HepG2 (cell line): Measurements from ENCODE around the gene HS3ST5. TPM values are rescaled to one million over a fixed set of nuclear protein-coding genes. Genes with fewer than 3 reads are reported as not detected.

Experiments used
- ATAC-seq: fragments of 200-7000 bp; cut with Tn5 transposase; 3 replicates; pipeline ENCODE4 v1.9.1; 2020; ENCODE audit warnings: mild to moderate bottlenecking, moderate library complexity
- BruUV-seq: library from RNA; stranded (reverse); fragments of 400-500 nt; replicated peaks from 2 replicates; lab custom pipeline; 2021; lab: Mats Ljungman, UMichigan
- CTCF ChIA-PET: fragments of 300-600 bp; formaldehyde crosslinking; extraction: SDS; loops from one replicate; lab custom pipeline; 2021; ENCODE audit warnings: low total read pairs, inconsistent platforms, low intra/inter-chr PET ratio; lab: Yijun Ruan, JAX
- POLR2A ChIA-PET: fragments of 350-600 bp; sonication (Branson Sonifier 250); formaldehyde crosslinking; loops from one replicate; lab custom pipeline; 2020; ENCODE audit warnings: antibody characterized with exemption, inconsistent platforms; lab: Yijun Ruan, JAX
- DNase-seq: peaks from one replicate; pipeline ENCODE4 v3.0.0-alpha.2; 2015; ENCODE audit warnings: low spot score
- FAIRE-seq: peaks from 3 replicates; lab custom pipeline; 2011; peaks lifted over from hg19 to GRCh38; lab: Jason Lieb, UNC
- H2AFZ ChIP-seq: one replicate; pipeline ENCODE4 v1.6.1; 2011; ENCODE audit warnings: low read length, inconsistent platforms
- H3K27ac ChIP-seq: fragments of 300-600 bp; 3 replicates; pipeline ENCODE4 v1.8.0; 2011; ENCODE audit warnings: mixed run types, mild to moderate bottlenecking, mixed read lengths, low read length, inconsistent platforms; ENCODE audit not compliant: insufficient read depth; ENCODE audit errors: extremely low read length
- H3K27me3 ChIP-seq, 2 experiments: fragments of 200-600 bp in 1 of 2; 2 replicates in 1 of 2; 3 replicates in 1 of 2; pipeline versions ENCODE4 v1.6.0 to v1.8.0; 2011; ENCODE audit warnings: low read length in 2 of 2, mild to moderate bottlenecking in 2 of 2, moderate library complexity in 2 of 2, inconsistent platforms in 1 of 2; ENCODE audit not compliant: insufficient read depth in 2 of 2, control insufficient read depth in 1 of 2
- H3K36me3 ChIP-seq, 2 experiments: fragments of 200-600 bp in 1 of 2; replicated peaks in 1 of 2; 2 replicates in 1 of 2; 3 replicates in 1 of 2; pipeline versions ENCODE4 v1.5.1 to v1.8.0; 2011; ENCODE audit warnings: low read length in 2 of 2, inconsistent platforms in 1 of 2; ENCODE audit not compliant: insufficient read depth in 2 of 2, control insufficient read depth in 1 of 2
- H3K4me1 ChIP-seq: 2 replicates; pipeline ENCODE4 v1.5.1; 2012; ENCODE audit warnings: low read length, inconsistent platforms; ENCODE audit not compliant: insufficient read depth
- H3K4me2 ChIP-seq: 2 replicates; pipeline ENCODE4 v1.6.0; 2011; ENCODE audit warnings: low read depth, low read length, inconsistent platforms
- H3K4me3 ChIP-seq, 3 experiments: fragments of 200-600 bp in 1 of 3; sonication (generic), shearing (Covaris generic) in 1 of 3; replicated peaks in 1 of 3; 2 replicates each; pipeline ENCODE4 v1.5.1; 2011 to 2016; ENCODE audit warnings: low read length in 3 of 3, inconsistent platforms in 2 of 3, low read depth in 2 of 3, mild to moderate bottlenecking in 2 of 3, control low read depth in 1 of 3, mixed read lengths in 1 of 3; ENCODE audit not compliant: insufficient read depth in 1 of 3
- H3K79me2 ChIP-seq: one replicate; pipeline ENCODE4 v1.6.1; 2011; ENCODE audit warnings: low read length, inconsistent platforms; ENCODE audit not compliant: insufficient read depth
- H3K9ac ChIP-seq: 2 replicates; pipeline ENCODE4 v1.6.0; 2011; ENCODE audit warnings: mild to moderate bottlenecking, low read depth, low read length, inconsistent platforms; ENCODE audit not compliant: insufficient read depth
- H3K9me3 ChIP-seq: 2 replicates; pipeline ENCODE4 v1.5.1; 2012; ENCODE audit warnings: mild to moderate bottlenecking, low read length
- H4K20me1 ChIP-seq: 2 replicates; pipeline ENCODE4 v1.6.0; 2011; ENCODE audit warnings: inconsistent platforms, mild to moderate bottlenecking, low read length, moderate library complexity; ENCODE audit not compliant: insufficient read depth
- AFF4 ChIP-seq: sonication (generic); formaldehyde crosslinking; IDR thresholded peaks from 2 replicates; pipeline ENCODE4 v1.4.0; 2020; ENCODE audit warnings: missing genetic modification reagents
- CREB1 ChIP-seq, 2 experiments: fragments of 450-650 bp in 1 of 2; IDR thresholded peaks; 2 replicates each; pipeline ENCODE4 v1.6.1; 2016 to 2017; ENCODE audit warnings: control low read depth in 1 of 2, mild to moderate bottlenecking in 1 of 2, missing compliant biosample characterization in 1 of 2, missing genetic modification characterization in 1 of 2
- GMEB1 ChIP-seq: sonication (generic); formaldehyde crosslinking; IDR thresholded peaks from 2 replicates; pipeline ENCODE4 v1.5.1; 2020; ENCODE audit warnings: missing genetic modification reagents, mild to moderate bottlenecking, borderline replicate concordance
- HMGXB4 ChIP-seq, 2 experiments: sonication (generic) in 1 of 2; formaldehyde crosslinking in 1 of 2; IDR thresholded peaks; 2 replicates each; pipeline versions ENCODE4 v1.4.0 to v1.6.1; 2018 to 2020; ENCODE audit warnings: missing genetic modification reagents in 2 of 2, borderline replicate concordance in 1 of 2, low read depth in 1 of 2, mild to moderate bottlenecking in 1 of 2, missing biosample characterization in 1 of 2
- SIN3B ChIP-seq: fragments of 150-350 bp; IDR thresholded peaks from 2 replicates; pipeline ENCODE4 v1.6.1; 2014; ENCODE audit warnings: low read length
- ZBTB33 ChIP-seq: sonication (generic); formaldehyde crosslinking; IDR thresholded peaks from 2 replicates; pipeline ENCODE4 v1.4.0; 2020; ENCODE audit warnings: missing genetic modification reagents
- WGBS: methylation state at CpG from one replicate; pipeline ENCODE4 v1.1.6; 2017; ENCODE audit warnings: low lambda C conversion rate; 5-methylcytosine and 5-hydroxymethylcytosine counted together
- in situ Hi-C: cut with HindIII; loops from 2 replicates; pipeline ENCODE4 v1.10.0; 2017; ENCODE audit warnings: low pct_unique_long_range_greater_than_20kb; ENCODE audit not compliant: extremely low pct_ligation_motif_present
- intact Hi-C: fragments of 100-400 bp; cut with micrococcal nuclease; formaldehyde crosslinking; loops from one replicate; pipeline ENCODE4 v1.10.0; 2022; ENCODE audit not compliant: unreplicated experiment
- polyA plus RNA-seq, 8 experiments: library from polyadenylated mRNA; depleted of rRNA in 3 of 8; stranded (reverse) in 7 of 8; unstranded in 1 of 8; fragments of >200 nt; fragmentation: Illumina TruSeq in 4 of 8; extraction: Trizol in 4 of 8; gene quantifications; 2 replicates each; pipeline versions ENCODE4 v1.2.1 to v1.2.3, GENCODE V29; 2011 to 2016; ENCODE audit warnings: low read depth in 4 of 8, missing spikeins in 1 of 8, mixed read lengths in 1 of 8; ENCODE audit not compliant: insufficient read depth in 1 of 8
- total RNA-seq, 5 experiments: library from RNA; depleted of rRNA; stranded (reverse); fragments of >200 nt; fragmentation: Illumina TruSeq; extraction: Trizol; gene quantifications; 2 replicates each; pipeline ENCODE4 v1.2.3, GENCODE V29; 2016; ENCODE audit warnings: low read depth in 1 of 5

The HS3ST5 gene
- total and polyA plus RNA-seq, 2 of the 13 experiments (the other 11 are each of a cell fraction or from before 2014, with no cell fraction given) = 1.1 to 1.6 TPM

GRCh38 chr6:114260810-114261209 lies 82.0 kb downstream of the HS3ST5 start:
- no TSS peak for BruUV-seq

GRCh38 chr6:114258376-114258775 lies 84.4 kb downstream of the HS3ST5 start:
- H3K27ac ChIP-seq = no peak overlapping the region
- no peak for ATAC-seq
- POLR2A ChIA-PET = no interaction called here
- H3K9ac ChIP-seq = no peak overlapping the region
- H3K4me3 ChIP-seq = no peak overlapping the region
- intact Hi-C loops = no loop called here
- no peak overlapping the region for H3K4me2 ChIP-seq
- H3K79me2 ChIP-seq = no peaks in the 10 kb centered on the region
- no peak for DNase-seq
- no peaks in the 10 kb centered on the region for H3K4me1 ChIP-seq
- CTCF ChIA-PET = no interaction called here
- H3K36me3 ChIP-seq = no peaks in the 10 kb centered on the region
- 0 out of 2 replicates have a peak, but pooled peaks cover 4% of the 10 kb centered on the region for H3K9me3 ChIP-seq
- FAIRE-seq = no peak
- in situ Hi-C loops = no loop called here
- no peak overlapping the region for H2AFZ ChIP-seq
- H3K27me3 ChIP-seq = no peaks in the 10 kb centered on the region
- no TSS peak for BruUV-seq
- H4K20me1 ChIP-seq = no peaks in the 10 kb centered on the region
- WGBS = 25% methylated on average over 1 of the region's 2 CpGs
- TF ChIP-seq GMEB1 (CRISPR knock-in tag) (no peak), SIN3B (no peak), ZBTB33 (CRISPR knock-in tag) (no peak), AFF4 (CRISPR knock-in tag) (no peak)

More at GRCh38 chr6:114260810-114261209, 82.0 kb downstream of the HS3ST5 start:
- ChIA-PET CTCF (no interaction called here), POLR2A (no interaction called here)
- no peak for FAIRE-seq
- Histone ChIP-seq H3K79me2 (no peaks in the 10 kb centered on the region), H3K36me3 (no peaks in the 10 kb centered on the region), H3K4me1 (no peaks in the 10 kb centered on the region), H3K4me3 (no peak overlapping the region), H3K4me2 (no peak overlapping the region), H3K27ac (no peak overlapping the region), H2AFZ (no peak overlapping the region), H3K9ac (no peak overlapping the region), H3K9me3 (no peaks in the 10 kb centered on the region), H3K27me3 (no peaks in the 10 kb centered on the region), H4K20me1 (no peaks in the 10 kb centered on the region)
- ATAC-seq = no peak
- TF ChIP-seq CREB1 (IDR thresholded peaks at IDR 0.05) (0 out of 2 replicates have a peak, but pooled peaks have one; percentile 27), CREB1 (CRISPR knock-in tag; IDR thresholded peaks at IDR 0.05) (no peak), HMGXB4 (CRISPR knock-in tag; IDR thresholded peaks at IDR 0.05; ENCODE audit: borderline replicate concordance in 1 of 2, low read depth in 1 of 2) (no peak)
- in situ Hi-C loops = no loop called here
- 73% methylated on average over 3 of the region's 3 CpGs for WGBS
- intact Hi-C loops = no loop called here
- no peak for DNase-seq
